HG02798 (cell line): ENCODE measurements around the gene ATG4B.

Experiments
- ATAC-seq: cut with Tn5 transposase; IDR thresholded peaks from one replicate; pipeline ENCODE4 v1.9.1; 2021; ENCODE audit warnings: mild to moderate bottlenecking; ENCODE audit not compliant: unreplicated experiment, poor library complexity

ATG4B gene

DNA sequence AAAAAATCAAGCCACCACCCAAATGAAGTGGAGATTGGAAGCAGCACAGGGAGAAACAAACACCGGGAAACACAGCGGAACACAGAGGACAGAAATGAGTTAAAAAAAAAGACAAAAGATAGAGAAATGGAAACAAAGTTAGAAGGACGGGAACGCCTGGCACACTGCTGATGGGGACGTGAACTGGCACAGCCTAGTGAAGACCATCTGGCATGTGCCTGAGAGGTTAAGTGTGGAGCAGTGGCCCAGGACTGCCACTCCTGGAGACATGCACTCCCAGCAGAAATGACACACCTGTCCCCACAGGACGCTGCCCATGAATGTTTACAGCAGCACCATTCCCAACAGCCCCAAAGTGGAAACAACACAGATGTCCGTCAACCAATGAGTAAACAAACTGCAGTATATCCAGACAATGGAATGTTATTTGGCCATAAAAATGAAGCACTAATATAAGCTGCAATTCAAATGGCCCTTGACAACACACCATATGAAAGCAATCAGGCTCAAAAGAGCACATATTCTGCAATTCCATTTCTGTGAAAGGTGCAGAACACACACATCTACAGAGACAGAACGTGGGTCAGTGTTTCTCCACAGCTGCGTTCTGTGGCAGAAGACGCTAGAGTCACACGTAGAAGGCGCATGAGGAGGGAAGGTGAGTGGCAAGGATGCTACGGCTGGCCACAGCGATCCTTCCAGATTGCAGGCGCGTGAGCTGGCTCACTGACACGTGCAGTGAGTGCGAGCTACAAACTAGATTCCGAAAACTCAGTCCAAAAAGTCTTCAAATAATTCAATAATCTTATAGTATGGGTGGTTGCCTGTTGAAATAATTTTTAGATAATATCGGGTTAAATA is 25.1 kb upstream of the ATG4B start:
- no peak for ATAC-seq

DNA sequence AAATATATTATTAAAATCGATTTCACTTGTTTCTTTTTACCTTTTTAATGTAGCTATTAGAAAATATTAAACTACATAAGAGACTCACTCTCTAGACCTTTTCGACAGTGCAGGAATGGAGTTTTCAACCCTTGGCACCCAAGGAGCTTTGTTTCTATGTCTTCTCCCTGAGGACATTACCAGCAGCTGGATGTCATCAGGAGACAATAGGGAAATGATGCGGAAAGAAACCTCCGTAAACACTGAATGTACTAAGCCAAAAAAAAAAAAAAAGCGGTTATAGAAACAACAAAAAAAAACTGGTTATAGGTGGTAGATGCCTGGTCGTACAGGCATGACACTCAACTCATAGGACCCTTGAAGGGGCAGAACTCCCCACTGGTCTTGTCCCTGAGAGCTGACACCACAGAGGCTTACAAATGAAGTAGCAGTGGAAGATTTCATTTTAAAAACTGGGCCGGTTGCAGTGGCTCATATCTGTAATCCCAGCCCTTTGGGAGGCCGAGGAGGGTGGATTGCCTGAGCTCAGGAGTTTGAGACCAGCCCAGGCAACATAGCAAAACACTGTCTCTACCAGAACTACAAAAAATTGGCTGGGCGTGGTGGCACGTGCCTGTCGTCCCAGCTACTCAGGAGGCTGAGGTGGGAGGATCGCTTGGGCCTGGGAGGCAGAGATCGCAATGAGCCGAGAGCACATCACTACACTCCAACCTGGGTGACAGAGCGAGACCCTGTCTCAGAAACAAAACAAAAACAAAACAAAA is 24.3 kb upstream of the ATG4B start:
- no peak for ATAC-seq

DNA sequence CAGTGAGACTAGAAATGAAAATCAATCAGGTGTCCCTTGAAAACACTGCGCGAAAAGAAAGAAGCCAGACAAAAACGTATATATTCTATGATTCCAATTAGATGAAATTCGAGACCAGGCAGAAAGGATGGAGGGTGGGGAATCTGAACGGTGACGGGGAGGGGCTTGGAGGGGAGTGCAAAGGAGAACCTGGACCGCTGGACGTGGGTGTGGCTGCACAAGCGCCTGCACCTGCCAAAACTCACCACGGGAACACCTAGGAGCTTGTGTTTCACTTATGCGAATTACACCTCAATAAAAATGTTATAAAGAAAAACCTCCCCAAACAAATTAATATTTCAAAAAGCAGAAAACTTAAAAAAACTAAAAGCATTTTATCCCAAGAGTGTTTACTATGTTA is 22.5 kb upstream of the ATG4B start:
- ATAC-seq: no peak

DNA sequence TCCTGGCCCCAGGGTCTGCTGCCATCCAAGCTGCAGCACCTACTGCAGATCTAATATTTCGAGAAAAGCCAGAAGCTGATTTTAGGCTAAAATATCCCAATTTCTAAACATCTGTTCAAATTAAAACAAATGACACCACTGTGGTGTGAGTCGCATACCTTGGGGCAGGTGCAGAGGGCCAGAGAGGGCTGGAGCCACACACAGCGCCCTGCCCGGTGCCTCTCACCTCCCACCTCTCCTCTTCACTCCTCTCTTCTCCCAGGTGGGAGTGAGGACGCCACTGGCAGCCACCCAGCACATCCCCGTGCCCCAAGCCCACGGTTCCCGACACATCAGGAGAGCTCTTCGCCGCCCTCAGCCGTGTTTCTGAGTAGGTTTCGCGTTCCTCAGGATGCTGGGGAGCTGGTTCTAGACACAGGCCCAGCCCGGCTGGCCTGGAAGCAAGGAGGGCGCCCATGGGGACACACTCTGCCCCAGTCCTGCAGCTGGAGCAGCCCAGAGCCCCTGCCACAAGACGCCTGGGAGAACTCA is 21.9 kb upstream of the ATG4B start:
- no peak for ATAC-seq

DNA sequence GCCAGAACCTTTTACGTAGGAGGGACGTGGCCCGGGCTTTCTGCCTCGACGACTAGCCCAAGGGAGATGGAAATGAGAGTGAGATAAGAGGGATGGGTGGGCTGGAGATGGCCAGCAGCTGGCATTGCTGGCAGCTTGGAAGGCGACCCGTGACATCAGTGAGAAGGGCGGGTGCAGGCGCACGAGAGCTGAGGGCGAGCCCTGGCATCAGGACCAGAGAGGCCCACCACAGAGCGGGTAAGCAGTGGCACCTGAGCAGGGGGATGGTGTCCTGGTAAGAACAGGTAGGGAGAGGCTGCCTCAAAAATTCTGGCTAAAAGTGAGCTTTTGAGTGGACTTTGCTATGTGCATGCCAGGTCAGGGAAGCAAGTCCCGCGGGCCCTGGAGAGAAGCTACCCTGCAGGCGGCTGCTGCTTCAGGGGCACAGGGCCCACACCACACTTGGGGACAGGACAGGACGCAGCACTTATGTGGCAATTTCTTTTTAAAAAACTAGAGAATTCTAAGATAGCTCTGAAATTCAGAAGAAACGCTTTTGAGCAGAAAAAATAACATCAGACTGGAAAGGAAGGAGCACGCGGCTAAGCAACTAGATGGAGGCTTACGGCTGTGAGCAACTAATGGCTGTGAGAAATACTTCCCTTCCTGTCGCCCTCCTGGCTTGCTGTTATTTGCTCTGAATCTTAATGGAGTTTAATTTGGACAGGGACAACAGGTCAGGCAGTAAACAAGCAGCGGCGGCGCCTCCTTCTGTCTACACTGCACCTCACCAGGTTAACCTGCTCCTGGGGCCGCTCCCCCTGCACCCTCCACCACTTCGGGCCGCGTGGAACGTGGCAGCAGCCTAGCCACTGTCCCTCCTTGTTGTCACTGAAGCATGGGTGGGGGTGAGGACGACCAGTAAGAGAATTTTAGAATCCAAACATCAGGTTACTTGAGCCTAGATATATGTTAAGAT is 21.0 kb upstream of the ATG4B start:
- ATAC-seq: no peak

DNA sequence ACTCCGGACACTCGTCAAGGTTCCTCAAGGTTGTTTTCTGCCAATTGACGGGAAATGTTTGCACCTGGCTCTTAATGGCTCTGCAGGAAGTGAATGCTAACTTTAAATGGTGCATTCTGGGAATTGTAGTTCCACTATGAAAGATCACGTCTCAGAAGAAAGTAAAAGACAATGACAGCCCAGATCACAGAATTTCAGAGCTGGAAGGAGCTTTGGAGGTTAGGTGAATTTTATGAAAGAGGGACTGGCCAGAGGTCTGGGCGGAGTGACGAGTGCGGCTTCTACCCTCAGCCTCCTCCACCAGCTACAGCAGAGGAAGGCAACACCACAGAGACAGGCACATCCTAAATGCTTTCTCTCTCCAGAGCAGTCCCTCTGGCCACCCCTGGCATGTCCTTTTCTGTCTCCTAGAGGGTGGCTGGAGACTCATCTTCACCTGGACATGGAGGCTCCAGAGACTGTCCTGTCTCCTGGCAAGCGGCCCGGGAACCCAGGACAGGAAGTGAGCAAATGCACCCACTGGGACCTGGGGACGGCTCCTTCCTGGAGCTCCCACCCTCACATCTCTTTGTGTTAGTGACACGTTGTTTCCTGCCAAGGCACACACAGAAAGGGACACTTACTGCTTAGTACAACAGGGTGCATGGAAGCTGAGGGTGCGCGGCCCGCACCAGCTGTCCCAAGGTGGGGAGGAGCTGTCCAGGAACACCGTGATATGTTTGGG is 19.9 kb upstream of the ATG4B start:
- ATAC-seq: no peak

DNA sequence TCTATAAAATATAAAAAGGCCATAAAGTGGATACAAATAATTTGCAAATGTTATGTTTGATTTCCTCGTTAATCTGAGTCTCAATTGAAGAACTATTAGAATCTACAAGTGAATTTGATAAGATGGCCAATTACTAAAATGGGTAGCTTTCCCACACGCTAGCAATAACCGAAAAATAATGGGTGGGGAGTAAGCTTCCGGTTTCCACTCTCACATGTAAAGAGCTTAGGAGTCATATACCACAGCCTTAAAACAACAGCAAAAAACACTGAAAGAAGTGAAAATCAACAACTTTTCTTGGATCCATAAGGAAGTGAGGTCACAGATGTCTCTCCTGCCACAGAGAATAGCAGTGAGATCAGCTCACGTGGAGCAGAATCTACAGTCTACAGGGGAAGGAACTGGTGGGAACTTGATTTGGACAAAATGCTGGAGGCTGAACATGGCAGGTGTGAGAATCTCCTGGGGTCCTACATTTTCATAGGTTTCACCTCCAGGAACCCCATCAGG is 19.1 kb upstream of the ATG4B start:
- no peak for ATAC-seq

DNA sequence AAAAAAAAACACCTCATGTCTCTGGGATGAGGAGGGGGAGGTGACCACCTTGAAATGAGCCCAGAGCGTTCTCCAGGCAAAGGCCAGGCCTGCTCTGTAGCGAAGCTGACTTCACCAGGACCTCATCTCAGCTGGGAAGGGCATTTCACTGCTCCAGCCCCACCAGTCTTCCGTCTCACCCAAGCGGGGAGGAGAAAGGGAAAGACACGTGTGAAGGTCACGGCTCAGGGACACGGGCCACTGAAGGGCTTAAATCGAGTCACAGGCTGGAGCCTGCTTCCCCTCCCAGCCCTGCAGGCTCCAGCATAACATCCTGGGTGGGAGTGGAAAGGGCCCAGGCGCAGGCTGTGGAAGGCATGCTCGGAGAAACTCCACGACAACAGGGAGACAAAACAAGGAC is 18.7 kb upstream of the ATG4B start:
- ATAC-seq: no peak

DNA sequence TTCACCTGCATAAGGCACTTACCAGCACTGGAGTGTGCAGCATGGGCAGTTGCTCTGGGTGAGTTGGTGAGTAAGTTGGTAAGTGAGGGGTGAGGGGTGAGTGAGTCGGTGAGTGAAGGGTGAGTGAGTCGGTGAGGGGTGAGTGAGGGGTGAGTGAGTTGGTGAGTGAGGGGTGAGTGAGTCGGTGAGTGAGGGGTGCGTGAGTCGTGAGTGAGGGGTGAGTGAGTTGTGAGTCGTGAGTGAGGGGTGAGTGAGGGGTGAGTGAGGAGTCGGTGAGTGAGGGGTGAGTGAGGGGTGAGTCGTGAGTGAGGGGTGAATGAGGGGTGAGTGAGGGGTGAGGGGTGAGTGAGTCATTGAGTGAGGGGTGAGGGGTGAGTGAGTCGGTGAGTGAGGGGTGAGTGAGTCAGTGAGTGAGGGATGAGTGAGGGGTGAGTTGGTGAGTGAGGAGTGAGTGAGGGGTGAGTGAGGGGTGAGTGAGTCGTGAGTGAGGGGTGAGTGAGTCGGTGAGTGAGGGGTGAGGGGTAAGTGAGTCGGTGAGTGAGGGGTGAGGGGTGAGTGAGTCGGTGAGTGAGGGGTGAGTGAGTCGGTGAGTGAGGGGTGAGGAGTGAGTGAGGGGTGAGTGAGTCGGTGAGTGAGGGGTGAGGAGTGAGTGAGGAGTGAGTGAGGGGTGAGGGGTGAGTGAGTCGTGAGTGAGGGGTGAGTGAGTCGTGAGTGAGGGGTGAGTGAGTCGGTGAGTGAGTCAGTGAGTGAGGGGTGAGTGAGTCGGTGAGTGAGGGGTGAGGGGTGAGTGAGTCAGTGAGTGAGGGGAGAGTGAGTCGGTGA is 17.7 kb upstream of the ATG4B start:
- no peak for ATAC-seq

DNA sequence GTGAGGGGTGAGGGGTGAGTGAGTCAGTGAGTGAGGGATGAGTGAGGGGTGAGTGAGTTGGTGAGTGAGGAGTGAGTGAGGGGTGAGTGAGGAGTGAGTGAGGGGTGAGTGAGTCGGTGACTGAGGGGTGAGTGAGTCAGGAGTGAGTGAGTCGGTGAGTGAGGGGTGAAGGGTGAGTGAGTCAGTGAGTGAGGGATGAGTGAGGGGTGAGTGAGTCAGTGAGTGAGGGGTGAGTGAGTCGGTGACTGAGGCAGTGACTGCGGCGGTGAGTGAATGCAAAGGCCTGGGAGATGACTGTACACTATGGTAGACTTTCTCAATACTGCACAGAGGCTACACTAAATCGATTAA is 17.1 kb upstream of the ATG4B start:
- ATAC-seq: no peak

DNA sequence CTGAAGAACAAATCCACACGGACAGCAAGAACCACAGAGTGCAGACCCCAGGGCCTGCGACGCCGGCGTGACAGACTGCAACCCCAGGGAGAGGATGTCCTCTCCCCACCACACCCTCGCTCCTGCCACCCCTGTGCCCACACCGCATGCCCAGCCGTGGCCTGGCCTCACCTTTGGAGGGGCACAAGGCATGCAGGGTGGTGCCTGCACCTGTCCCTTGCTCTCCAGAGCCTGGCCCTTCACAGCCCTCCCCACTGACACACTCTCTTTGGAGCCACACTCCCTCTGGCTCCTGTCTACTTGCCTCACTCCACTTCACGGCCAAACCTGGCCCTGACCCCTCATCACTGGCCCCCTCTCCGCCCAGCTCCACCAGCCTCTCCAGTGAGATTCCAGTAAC is 9.8 kb upstream of the ATG4B start:
- ATAC-seq: no peak

DNA sequence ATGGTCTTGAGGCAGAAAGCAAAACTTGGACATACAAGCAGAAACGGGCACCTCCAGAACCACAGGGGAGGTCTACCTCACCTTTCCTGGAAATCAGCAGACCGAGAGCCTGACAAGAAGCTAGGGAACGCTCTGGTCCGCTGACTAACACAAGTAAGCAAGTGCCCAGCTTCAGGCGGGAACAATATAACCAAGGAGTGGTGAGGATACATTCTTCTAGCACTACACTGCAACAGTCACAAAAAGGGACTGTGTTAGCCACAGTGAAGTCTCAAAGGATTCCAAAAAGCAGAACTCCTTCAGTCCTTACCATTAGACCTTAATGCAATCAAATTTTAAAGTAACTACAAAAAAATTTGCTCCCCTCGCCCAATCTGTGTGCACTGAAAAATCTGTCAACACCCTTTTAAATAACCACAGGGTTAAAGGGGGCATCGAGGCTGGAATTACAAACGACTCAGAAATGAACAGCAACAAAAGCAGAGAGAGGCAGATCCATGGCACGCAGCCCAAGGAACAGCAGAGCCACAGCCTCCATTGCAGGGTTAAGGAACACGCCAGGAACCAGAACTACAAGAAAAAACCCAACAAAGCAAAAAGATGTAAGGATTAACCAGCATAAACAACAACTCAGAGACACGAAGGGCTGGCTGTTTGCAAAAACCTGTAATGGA is 7.6 kb upstream of the ATG4B start:
- ATAC-seq: no peak

DNA sequence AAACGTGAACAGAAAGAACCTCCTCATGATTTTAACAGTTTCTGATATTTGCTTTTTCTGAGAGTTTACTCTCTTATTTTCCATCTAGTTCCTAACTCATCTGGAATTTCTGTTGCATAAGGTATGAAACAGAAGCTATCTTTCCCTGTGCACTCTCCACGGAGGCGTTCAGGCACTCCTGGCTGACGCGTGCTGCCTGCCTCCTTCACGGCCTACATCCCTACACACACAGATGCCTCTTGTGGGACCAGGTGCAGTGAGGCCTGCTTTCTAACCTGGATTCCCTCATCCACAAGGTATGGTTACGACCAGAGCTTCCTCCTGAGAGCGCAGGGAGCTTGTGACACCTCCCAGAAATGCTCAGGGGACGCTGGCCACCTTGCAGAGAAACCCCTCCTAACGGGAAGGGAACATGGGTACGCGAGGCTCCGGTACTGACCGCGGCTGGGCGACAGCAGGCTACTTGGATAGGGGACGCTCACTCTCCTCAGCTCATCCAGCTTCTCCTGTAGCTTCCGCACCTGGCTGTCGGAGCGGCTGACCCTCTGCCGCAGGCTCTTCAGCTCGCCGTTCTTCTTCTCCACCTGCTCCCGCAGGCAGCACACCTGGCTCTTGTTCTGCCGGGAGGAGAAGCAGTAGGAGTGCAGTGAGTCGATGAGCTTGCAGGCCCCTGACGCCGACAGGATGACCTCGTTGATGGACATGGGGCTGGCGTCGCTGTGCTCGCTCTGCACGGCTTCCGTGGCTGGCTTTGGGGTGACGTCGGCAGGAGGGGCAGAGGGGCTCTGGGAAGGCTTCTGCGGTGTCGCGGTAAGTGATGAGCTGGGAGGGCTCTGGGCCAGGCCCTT is 4.8 kb upstream of the ATG4B start:
- ATAC-seq: no peak

DNA sequence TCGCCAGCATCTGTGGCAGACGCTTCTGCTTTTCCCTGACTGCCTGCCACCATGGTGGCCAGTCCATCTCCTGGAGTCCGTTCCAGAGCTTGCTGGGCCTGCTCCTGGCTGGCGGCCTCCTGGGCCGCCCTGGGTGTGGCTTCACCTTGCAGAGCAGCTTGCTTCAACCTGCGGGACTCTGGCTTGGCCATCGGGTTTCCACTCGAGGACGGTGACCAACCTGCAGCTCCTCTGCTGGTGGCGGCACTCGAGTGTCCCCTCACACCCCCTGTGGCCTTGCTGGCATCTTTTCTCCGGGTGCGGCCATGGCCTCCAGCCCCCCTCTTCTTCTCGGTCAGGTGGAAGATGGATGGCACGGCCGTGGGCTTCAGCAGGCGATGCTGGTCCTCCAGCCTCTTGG is 3.9 kb upstream of the ATG4B start:
- ATAC-seq: no peak

DNA sequence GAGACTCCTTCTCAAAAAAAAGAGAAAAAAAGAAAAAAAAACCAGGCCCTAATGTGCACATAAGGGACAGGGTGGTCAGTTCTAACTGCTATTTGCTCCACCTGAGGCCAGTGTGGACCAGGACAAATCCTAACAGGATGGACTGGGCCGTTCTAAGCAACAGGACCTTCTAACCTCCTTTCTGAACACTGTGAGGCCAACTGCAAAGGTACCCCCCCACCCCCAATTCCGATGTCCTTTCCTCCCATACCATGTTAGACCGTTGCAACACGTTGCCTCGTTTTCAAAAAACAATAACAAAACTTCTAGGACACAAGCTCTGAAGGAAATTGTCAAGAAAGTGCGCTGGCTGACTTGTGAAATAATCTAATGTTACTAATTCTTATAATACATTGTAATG is 1.7 kb upstream of the ATG4B start:
- no peak for ATAC-seq

DNA sequence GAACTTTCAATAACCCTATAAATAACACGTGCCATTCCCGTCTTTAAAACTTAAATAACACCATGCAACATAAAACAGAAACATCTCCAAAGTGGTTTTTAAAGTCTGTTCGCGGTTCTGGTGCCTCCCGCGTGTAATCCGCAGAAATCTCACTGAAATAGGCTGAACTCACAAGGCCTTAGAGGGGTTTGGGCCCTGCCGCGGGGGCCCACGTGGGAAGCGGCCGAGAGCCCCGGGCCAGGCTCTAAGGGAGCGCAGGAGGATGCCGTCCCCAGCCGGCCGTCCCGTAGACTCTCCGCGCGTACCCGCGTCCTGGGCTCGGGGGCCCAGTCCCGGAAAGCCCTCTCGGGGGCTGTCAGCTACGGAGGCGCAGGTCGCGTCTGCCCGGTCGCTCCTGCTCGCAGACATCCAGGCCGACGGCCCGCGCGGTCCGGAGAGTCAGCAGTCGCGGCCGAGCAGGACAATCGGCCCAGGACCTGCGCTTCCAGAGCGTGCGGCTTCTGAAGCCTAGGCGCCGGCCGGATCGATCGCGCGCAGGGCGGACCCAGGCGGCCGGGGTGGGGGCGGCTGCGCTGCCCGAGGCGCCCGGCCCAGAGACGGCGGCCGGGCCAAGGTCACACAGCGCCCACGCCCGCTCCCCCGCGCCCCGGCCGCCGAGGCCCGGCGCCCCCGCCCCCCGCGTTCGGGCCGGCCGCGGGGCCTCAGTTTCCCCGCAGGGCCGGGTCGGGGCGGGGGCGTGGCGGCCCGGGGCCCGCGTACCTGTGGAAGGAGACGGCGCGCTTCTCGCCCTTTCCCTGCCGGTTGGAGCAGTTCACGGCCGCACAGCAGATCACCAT is 1.1 kb upstream of the ATG4B start:
- peak; percentile 34 for ATAC-seq
